GM21619 (cell line): ENCODE data around the gene NKX1-1.

Experiments used
- ATAC-seq: cut with Tn5 transposase; IDR thresholded peaks from one replicate; pipeline ENCODE4 v1.9.1; 2021; ENCODE audit not compliant: unreplicated experiment

The NKX1-1 gene

DNA sequence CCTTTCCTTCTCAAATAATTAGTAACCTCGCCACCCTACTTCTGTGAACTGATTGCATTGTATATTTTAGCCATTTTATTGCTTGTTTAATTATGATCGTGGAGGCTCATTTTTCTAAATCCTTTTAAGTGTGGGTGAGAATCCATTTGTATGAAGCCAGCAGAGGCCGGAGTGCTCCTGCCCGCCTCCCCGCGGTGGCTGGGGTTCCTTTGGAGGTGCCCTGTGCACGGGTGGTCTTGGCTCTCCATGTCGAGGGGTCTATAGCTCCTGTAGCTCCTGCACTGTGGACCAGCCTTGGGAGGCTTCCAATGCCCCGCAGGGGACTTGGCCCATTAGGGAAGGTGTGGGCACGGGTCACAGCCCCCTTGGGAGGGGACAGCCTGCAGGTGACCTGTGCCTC lies 44.2 kb downstream of the NKX1-1 start:
- no peak for ATAC-seq

- no peak for ATAC-seq
Observed at GRCh38 chr4:1361431-1361830, 44.8 kb downstream of the NKX1-1 start.

GRCh38 chr4:1360423-1361283 lies 45.6 kb downstream of the NKX1-1 start:
- no peak for ATAC-seq

DNA sequence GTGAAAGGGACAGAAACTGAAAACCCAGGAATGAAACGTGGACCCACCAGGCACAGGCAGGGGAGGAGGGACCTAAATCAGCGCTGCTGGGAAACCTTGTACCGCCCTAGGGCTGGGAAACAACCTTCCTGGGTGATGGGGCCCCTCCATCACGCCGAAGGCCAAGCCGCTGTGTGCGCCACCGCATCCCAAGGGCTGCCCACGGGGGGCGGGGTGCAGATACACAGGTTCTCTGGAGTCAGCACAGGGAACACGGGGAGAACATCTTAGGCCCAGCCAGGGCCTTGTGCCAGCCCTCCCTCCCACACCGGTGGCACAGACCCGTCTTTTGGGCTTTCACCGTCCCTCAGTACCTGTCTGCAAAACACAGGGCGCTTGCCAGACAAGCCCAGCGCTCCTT lies 46.3 kb downstream of the NKX1-1 start:
- ATAC-seq: no peak

- no peak for ATAC-seq
Observed at GRCh38 chr4:1359144-1359501, 47.1 kb downstream of the NKX1-1 start.

DNA sequence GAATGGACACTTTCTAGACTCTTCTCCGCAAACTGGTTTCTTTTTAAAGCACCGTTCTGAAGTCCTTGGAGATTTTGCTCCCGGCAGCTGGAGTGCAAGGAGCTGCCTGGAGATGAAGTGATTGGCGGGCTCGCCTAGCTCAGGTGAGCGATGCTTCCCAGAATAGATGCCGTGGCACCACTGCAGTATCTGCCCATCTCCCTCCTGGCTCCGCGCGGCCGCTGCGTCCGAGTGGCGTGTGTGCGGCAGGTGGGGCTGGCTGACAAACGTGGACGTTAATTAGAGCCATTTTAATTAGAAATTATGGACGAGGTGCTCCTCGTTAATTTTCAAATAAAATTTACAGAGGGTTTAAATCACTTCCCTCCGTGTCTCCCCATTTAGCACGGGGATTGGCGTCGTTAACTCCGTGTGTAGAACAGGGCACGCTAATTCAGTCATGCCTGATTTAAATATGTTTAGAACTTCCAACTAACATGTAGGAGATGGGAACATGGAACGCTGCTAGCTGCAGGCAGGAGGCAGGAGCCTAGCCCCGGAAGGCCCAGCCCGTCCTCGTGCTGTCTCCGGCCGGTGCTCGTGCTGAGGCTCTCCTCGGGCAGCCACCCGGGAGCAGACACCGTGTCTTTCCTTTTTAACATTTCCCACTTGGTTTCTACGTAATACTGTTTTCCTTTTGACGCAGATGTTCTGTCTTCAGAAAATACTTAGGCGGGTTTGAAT lies 47.7 kb downstream of the NKX1-1 start:
- no peak for ATAC-seq

DNA sequence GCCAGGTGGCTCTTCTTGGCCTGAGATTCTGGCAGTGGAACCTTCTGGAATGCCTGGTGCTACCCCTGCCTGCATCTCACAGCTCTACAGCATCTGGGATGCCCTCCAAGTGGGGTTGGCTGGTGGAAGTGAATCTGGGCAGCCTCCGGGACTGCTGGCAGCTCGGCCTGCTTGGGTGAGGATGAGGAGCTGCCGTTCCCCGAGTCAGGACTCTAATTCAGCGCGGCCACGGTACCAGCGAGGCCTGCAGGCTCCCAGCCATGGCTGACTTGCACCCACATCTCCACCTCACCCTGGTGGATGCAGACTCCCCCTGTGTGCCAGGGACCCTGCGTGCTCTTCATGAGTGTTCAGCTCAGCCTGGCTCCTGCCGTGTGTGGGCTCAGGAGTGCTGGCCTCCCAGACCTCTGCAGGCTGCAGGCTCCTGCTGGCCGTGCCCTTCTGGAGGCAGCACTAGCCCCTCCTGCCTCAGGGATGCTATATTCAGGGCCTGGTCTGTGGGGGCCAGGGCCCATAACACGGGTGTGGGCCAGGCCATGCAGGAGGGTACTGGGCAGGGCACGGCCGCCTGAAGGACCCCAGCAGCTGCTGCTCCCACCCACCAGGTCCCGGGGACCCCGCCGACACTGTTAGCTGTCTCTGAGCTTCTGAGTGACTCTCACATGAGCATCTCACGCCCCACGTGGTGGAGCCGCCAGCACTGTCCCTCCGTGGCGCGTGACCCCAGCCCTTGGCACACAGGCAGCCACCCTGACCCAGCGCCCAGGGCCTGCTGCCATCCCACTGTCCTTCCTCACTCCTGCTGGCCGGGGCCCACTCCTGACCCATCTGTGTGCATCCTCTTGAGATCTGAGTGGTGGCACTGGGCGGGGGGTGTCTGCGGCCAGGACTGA lies 48.6 kb downstream of the NKX1-1 start:
- ATAC-seq: no peak

GRCh38 chr4:1356181-1356998 lies 49.9 kb downstream of the NKX1-1 start:
- no peak for ATAC-seq

- ATAC-seq: no peak
Observed at GRCh38 chr4:1355378-1355777, 50.9 kb downstream of the NKX1-1 start.

DNA sequence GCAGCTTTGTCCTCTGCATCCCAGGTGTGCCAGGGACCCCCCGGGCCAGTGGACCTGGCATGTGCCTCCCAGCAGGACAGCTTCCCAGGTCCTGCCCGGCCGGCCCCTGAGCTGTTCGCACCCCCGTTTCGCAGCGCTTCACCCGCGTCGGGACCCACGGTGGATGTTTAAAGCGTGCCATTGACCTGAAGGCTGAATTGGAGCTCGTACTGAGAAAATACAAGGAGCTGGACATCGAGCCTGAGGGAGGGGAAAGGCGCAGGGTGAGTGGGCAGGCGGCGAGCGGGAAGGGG lies 51.3 kb downstream of the NKX1-1 start:
- no peak for ATAC-seq

DNA sequence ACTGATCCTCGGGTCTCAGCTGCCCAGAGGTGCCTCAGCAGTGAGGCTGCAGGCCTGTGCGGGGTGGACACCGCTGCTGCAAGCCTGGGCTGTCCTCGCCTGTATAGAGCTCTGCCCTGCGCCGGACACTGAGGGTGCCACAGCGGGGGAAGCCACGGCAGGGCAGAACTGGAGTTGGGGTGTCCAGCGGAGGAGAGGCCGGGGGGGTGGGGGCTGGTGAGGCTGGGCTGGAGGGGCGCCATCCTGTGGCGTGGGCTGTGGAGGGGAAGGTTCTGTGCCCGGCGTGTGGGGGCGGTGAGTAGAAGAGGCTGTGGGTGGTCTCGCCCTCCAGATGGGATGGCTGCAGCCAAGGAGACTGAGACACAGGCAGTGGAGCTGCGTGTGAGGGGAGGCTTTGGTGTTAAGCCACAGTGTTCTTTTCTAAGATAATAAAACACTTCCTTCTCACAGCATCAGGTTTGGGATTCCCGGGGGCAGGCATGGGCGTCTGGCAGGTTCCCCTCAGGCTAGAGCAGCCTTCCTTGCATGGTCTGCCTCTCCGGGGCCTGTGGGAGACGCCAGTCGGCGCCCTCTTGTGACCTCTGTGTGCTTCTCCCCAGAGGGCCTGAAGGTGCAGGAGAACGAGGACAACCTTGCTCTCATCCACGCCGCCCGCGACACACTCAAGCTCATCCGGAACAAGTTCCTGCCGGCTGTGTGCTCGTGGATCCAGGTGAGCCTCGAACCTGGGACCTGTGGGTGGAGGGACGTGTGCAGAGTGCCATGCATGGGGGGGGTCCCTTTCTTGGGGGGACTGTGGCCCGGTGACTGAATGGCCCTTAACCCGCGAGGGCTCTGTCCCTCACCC lies 51.9 kb downstream of the NKX1-1 start:
- ATAC-seq: no peak

DNA sequence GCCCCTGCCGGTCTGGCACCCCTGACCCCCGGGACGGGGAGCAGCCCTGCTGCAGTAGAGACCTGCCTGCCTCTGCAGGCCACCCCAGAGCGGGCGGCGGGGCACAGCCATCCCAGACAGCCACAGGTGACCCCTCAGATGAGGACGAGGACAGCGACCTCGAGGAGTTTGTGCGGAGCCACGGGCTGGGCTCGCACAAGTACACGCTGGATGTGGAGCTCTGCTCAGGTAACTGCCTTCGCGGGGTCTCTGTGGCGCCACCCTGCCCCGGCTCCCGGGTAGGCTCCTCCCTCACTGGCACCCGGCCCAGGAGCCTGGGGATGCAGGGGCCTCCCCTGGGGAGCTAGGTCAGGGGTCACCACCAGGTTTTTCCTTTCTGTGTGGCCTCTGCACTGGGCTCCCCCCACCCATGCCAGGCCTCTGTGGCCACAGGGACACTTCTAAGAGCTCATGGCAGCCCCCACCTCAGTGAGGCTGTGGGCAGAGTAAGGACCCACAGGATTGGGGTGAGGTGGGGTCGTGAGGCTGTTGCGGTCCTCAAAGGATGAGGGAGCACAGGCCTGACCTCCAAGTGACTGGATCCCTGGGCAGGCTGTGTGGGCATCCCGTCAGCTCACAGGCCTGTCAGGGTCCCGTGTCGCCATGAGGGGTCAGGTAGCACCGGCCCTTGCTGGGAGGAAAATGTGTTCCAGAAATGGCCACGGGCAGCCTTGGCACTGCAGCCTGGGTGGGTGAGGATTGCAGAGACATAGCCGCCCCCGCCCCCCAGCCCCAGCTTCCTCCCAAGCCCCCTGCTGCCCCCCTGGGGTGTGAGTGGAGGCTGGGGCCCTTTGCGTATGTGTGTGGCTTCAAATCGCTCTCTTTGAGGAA lies 52.8 kb downstream of the NKX1-1 start:
- no peak for ATAC-seq
